Renal cortical epithelial cell (primary cell): ENCODE data around the gene NPIPB2. TPM values are rescaled to one million over a fixed set of nuclear protein-coding genes. Genes with fewer than 3 reads are reported as not detected.
"Not testable (repeated sequence)": the region's sequence is repeated elsewhere in the genome, so short reads cannot be mapped to it uniquely, and the experiment has no call there.

Source experiments
- DNase-seq: peaks from one replicate; pipeline ENCODE4 v3.0.0-alpha.2; 2011; ENCODE audit warnings: low read depth
- total RNA-seq: library from RNA; depleted of rRNA; stranded (reverse); fragments of >200 nt; gene quantifications from 2 replicates; pipeline ENCODE4 v1.2.3, GENCODE V29; 2014

The NPIPB2 gene
- 1.0 and 4.0 TPM in 2 replicates for total RNA-seq

GRCh38 chr16:11941945-11942344, at the start of gene NPIPB2:
TSS of gene NPIPB2 (minus strand) at chr16:11942045. CDS start at chr16:11942045, 0 bp downstream.
- DNase-seq = not testable (repeated sequence)

- DNase-seq = peak; percentile 94
These were observed 49.0 kb upstream of the NPIPB2 start for GRCh38 chr16:11990702-11991390.

GRCh38 chr16:11988258-11988978, 46.6 kb upstream of the NPIPB2 start:
- DNase-seq = no peak

- DNase-seq = peak; percentile 65
These were observed 44.7 kb upstream of the NPIPB2 start for GRCh38 chr16:11986521-11987057.

- no peak for DNase-seq
These were observed 43.4 kb upstream of the NPIPB2 start for GRCh38 chr16:11985250-11985649.

GRCh38 chr16:11980136-11980844, 38.4 kb upstream of the NPIPB2 start:
- no peak for DNase-seq

GRCh38 chr16:11979013-11979672, 37.3 kb upstream of the NPIPB2 start:
- DNase-seq = no peak

GRCh38 chr16:11978080-11978479, 36.2 kb upstream of the NPIPB2 start:
- DNase-seq = no peak

- peak; percentile 69 for DNase-seq
These were observed 35.7 kb upstream of the NPIPB2 start for GRCh38 chr16:11977376-11978041.

- no peak for DNase-seq
These were observed 35.1 kb upstream of the NPIPB2 start for GRCh38 chr16:11976850-11977375.

GRCh38 chr16:11973070-11973469, 31.2 kb upstream of the NPIPB2 start:
- no peak for DNase-seq

GRCh38 chr16:11972128-11972527, 30.3 kb upstream of the NPIPB2 start:
- peak; percentile 43 for DNase-seq

GRCh38 chr16:11970292-11970691, 28.4 kb upstream of the NPIPB2 start:
- DNase-seq = not testable (repeated sequence)

GRCh38 chr16:11968577-11968976, 26.7 kb upstream of the NPIPB2 start:
- no peak for DNase-seq

GRCh38 chr16:11967195-11967911, 25.5 kb upstream of the NPIPB2 start:
- DNase-seq = no peak

- DNase-seq = no peak
These were observed 24.3 kb upstream of the NPIPB2 start for GRCh38 chr16:11966173-11966572.

- DNase-seq = no peak
These were observed 23.1 kb upstream of the NPIPB2 start, which contains the start of gene TNFRSF17 for GRCh38 chr16:11964761-11965551. TSS of gene TNFRSF17 (plus strand) at chr16:11965210. CDS start at chr16:11965325, 115 bp downstream.

- no peak for DNase-seq
These were observed 21.9 kb upstream of the NPIPB2 start for GRCh38 chr16:11963706-11964105.

- DNase-seq = not testable (repeated sequence)
These were observed 21.1 kb upstream of the NPIPB2 start for GRCh38 chr16:11962978-11963377.
